Smooth muscle cell (in vitro differentiated cells): Measurements from ENCODE around the gene MTMR11. TPM values are rescaled to one million over a fixed set of nuclear protein-coding genes. Genes with fewer than 3 reads are reported as not detected.

Source experiments
- DNase-seq: peaks from one replicate; lab custom pipeline; 2025; ENCODE audit not compliant: unreplicated experiment; lab: John Stamatoyannopoulos, UW
- H2AFZ ChIP-seq: fragments of 200-600 bp; sonication (generic); 2 replicates; pipeline ENCODE4 v1.6.0; 2016; ENCODE audit warnings: antibody characterized with exemption, low read depth, mild to moderate bottlenecking
- H3F3A ChIP-seq: fragments of 200-600 bp; sonication (generic); 2 replicates; pipeline ENCODE4 v1.6.0; 2017; ENCODE audit warnings: antibody characterized with exemption, low read depth
- H3K27ac ChIP-seq: fragments of 200-600 bp; sonication (generic); 2 replicates; pipeline ENCODE4 v1.5.1; 2016; ENCODE audit warnings: low read depth, mild to moderate bottlenecking
- H3K27me3 ChIP-seq: fragments of 200-600 bp; sonication (generic); 2 replicates; pipeline ENCODE4 v1.6.1; 2016; ENCODE audit warnings: low read depth, mild to moderate bottlenecking
- H3K36me3 ChIP-seq: fragments of 200-600 bp; sonication (generic); 2 replicates; pipeline ENCODE4 v1.5.1; 2016; ENCODE audit warnings: low read depth
- H3K4me1 ChIP-seq: fragments of 200-600 bp; sonication (generic); 2 replicates; pipeline ENCODE4 v1.5.1; 2016; ENCODE audit warnings: low read depth
- H3K4me2 ChIP-seq: fragments of 200-600 bp; sonication (generic); 2 replicates; pipeline ENCODE4 v1.6.0; 2016; ENCODE audit warnings: mild to moderate bottlenecking
- H3K4me3 ChIP-seq: fragments of 200-600 bp; sonication (generic); 2 replicates; pipeline ENCODE4 v1.5.1; 2016; ENCODE audit warnings: mild to moderate bottlenecking
- H3K79me2 ChIP-seq: fragments of 200-600 bp; sonication (generic); 2 replicates; pipeline ENCODE4 v1.6.0; 2016; ENCODE audit warnings: low read depth, mild to moderate bottlenecking
- H3K9ac ChIP-seq: fragments of 200-600 bp; sonication (generic); 2 replicates; pipeline ENCODE4 v1.6.0; 2016; ENCODE audit warnings: low read depth
- H3K9me3 ChIP-seq: fragments of 200-600 bp; sonication (generic); replicated peaks from 2 replicates; pipeline ENCODE4 v1.5.1; 2016; ENCODE audit warnings: low read depth
- H4K20me1 ChIP-seq: fragments of 200-600 bp; sonication (generic); 2 replicates; pipeline ENCODE4 v1.6.0; 2016; ENCODE audit warnings: low read depth
- CTCF ChIP-seq: fragments of 200-600 bp; sonication (generic); IDR thresholded peaks from 2 replicates; pipeline ENCODE4 v1.5.1; 2017; ENCODE audit warnings: borderline replicate concordance, mild to moderate bottlenecking, antibody characterized with exemption; ENCODE audit not compliant: insufficient read depth, poor library complexity, severe bottlenecking
- WGBS: methylation state at CpG from one replicate; pipeline ENCODE4 v1.1.7; 2016; ENCODE audit warnings: low lambda C conversion rate; 5-methylcytosine and 5-hydroxymethylcytosine counted together
- polyA plus RNA-seq: library from polyadenylated mRNA; unstranded; fragments of >200 nt; fragmentation: Nextera tagmentation; extraction: Ambion mirVana; gene quantifications from 2 replicates; pipeline ENCODE4 v1.2.1, GENCODE V29; 2016
- total RNA-seq: library from RNA; depleted of rRNA; stranded (reverse); fragments of >200 nt; gene quantifications from 2 replicates; pipeline ENCODE4 v1.2.3, GENCODE V29; 2014

MTMR11 gene
- total and polyA plus RNA-seq, 2 experiments from 2014 or later: 17.2 to 19.4 TPM

- Histone ChIP-seq H3F3A (peaks cover 11% of the 10 kb centered on the region), H3K36me3 (peaks cover 12% of the 10 kb centered on the region), H3K9me3 (no peaks in the 10 kb centered on the region), H3K4me3 (no peak overlapping the region), H3K9ac (no peak overlapping the region), H3K4me1 (no peaks in the 10 kb centered on the region), H3K4me2 (no peak overlapping the region), H2AFZ (no peak overlapping the region), H4K20me1 (peaks cover 7% of the 10 kb centered on the region), H3K27ac (no peak overlapping the region), H3K27me3 (no peaks in the 10 kb centered on the region), H3K79me2 (no peaks in the 10 kb centered on the region)
- no peak for DNase-seq
- TF ChIP-seq CTCF: no peak
- 89% methylated on average over 3 of the region's 3 CpGs for WGBS
Measured at GRCh38 chr1:149967041-149967440, 30.4 kb upstream of the MTMR11 start.

- no peaks in the 10 kb centered on the region for H3K27me3 ChIP-seq
- H2AFZ ChIP-seq: no peak overlapping the region
- 97% methylated on average over 1 of the region's 1 CpG for WGBS
- no peaks in the 10 kb centered on the region for H3K79me2 ChIP-seq
- peaks cover 6% of the 10 kb centered on the region for H3K36me3 ChIP-seq
- no peaks in the 10 kb centered on the region for H3K4me1 ChIP-seq
- TF ChIP-seq CTCF: no peak
- H3K9me3 ChIP-seq: no peaks in the 10 kb centered on the region
- DNase-seq: no peak
- H3K4me2 ChIP-seq: no peak overlapping the region
- H3F3A ChIP-seq: peaks cover 11% of the 10 kb centered on the region
- peaks cover 10% of the 10 kb centered on the region for H4K20me1 ChIP-seq
- no peak overlapping the region for H3K9ac ChIP-seq
- H3K27ac ChIP-seq: no peak overlapping the region
- no peak overlapping the region for H3K4me3 ChIP-seq
Measured at GRCh38 chr1:149966405-149966804, 29.7 kb upstream of the MTMR11 start.

GRCh38 chr1:149965440-149965839, 28.8 kb upstream of the MTMR11 start:
- H3F3A ChIP-seq: peaks cover 11% of the 10 kb centered on the region
- whole genome bisulfite sequencing: 92% methylated on average over 3 of the region's 3 CpGs
- H3K27ac ChIP-seq: no peak overlapping the region
- H3K4me3 ChIP-seq: no peak overlapping the region
- H3K79me2 ChIP-seq: no peaks in the 10 kb centered on the region
- H4K20me1 ChIP-seq: peaks cover 11% of the 10 kb centered on the region
- no peak overlapping the region for H3K9ac ChIP-seq
- H3K4me2 ChIP-seq: no peak overlapping the region
- no peak for DNase-seq
- H3K9me3 ChIP-seq: no peaks in the 10 kb centered on the region
- H3K36me3 ChIP-seq: peaks cover 6% of the 10 kb centered on the region
- H3K4me1 ChIP-seq: no peaks in the 10 kb centered on the region
- H3K27me3 ChIP-seq: no peaks in the 10 kb centered on the region
- TF ChIP-seq CTCF: no peak
- H2AFZ ChIP-seq: no peak overlapping the region

DNA sequence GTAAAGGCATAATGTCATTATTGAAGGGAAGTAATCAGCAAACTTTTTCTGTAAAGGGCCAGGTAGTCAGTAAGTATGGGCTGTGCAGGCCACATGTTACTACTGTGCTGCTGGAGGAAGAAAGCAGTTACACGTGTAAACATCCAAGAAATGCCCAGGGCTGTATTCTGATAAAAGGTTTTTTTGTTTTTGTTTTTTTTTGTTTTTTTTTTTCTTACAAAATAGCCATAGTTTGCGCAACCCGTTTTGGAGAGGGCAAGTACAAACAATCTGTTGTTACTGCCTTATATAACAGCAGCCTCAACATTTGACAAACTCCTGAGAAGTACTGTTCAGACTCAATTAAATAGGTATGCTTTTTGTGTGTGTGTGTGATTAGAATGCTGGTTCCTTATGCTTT, 26.7 kb upstream of the MTMR11 start:
- H3K4me1 ChIP-seq: no peaks in the 10 kb centered on the region
- 77% methylated on average over 3 of the region's 3 CpGs for WGBS

More for the DNA sequence above, 26.7 kb upstream of the MTMR11 start:
- no peaks in the 10 kb centered on the region for H3K79me2 ChIP-seq
- TF ChIP-seq CTCF: no peak
- H3F3A ChIP-seq: peaks cover 11% of the 10 kb centered on the region
- DNase-seq: no peak
- H3K9ac ChIP-seq: no peak overlapping the region
- H3K4me2 ChIP-seq: no peak overlapping the region
- H3K36me3 ChIP-seq: peaks cover 12% of the 10 kb centered on the region
- H3K27me3 ChIP-seq: no peaks in the 10 kb centered on the region
- H3K9me3 ChIP-seq: no peaks in the 10 kb centered on the region
- no peak overlapping the region for H2AFZ ChIP-seq
- H4K20me1 ChIP-seq: peaks cover 10% of the 10 kb centered on the region
- H3K4me3 ChIP-seq: no peak overlapping the region
- peak overlapping the region; percentile 42 for H3K27ac ChIP-seq
